Pancreas (tissue), 10 donors: Measurements from ENCODE around the gene ZDHHC22. TPM values are rescaled to one million over a fixed set of nuclear protein-coding genes. Genes with fewer than 3 reads are reported as not detected.

Source experiments
- ATAC-seq, 4 donors: fragments of 200-7000 bp; cut with Tn5 transposase; one replicate each; pipeline versions ENCODE4 v1.8.0 to v1.9.1; 2020; ENCODE audit warnings: mild to moderate bottlenecking in 4 of 4, moderate library complexity in 4 of 4
- DNase-seq, 6 donors: peaks; one replicate each; pipeline ENCODE4 v3.0.0-alpha.2; 2020
- FAIRE-seq: peaks from 2 replicates; lab custom pipeline; 2012; peaks lifted over from hg19 to GRCh38; lab: Jason Lieb, UNC
- H3K27ac ChIP-seq, 4 donors: fragments of 200-600 bp; sonication (generic); 1 replicate in 3 of 4; 2 replicates in 1 of 4; pipeline versions ENCODE4 v1.5.0 to v1.8.0; 2020
- H3K27me3 ChIP-seq, 4 donors: fragments of 200-600 bp; one replicate each; pipeline ENCODE4 v1.8.0; 2021
- H3K36me3 ChIP-seq, 3 donors: fragments of 200-600 bp; sonication (generic) in 1 of 3; one replicate each; pipeline versions ENCODE4 v1.5.0 to v1.8.0; 2020 to 2021
- H3K4me1 ChIP-seq, 3 donors: fragments of 200-600 bp; one replicate each; pipeline ENCODE4 v1.8.0; 2021
- H3K4me3 ChIP-seq, 4 donors: fragments of 200-600 bp; sonication (generic) in 2 of 4; one replicate each; pipeline versions ENCODE4 v1.5.0 to v1.8.0; 2020 to 2021
- H3K9me3 ChIP-seq, 4 donors: fragments of 200-600 bp; one replicate each; pipeline ENCODE4 v1.8.0; 2021
- WGBS, 2 donors: extraction: QIAGEN DNeasy Blood & Tissue Kit; methylation state at CpG; one replicate each; pipeline ENCODE4 v1.1.7; 2013; 5-methylcytosine and 5-hydroxymethylcytosine counted together
- intact Hi-C, 3 donors: fragments of 100-400 bp; cut with DNase I; formaldehyde crosslinking; loops; one replicate each; pipeline versions ENCODE4 v1.11.1 to v1.14.2; 2022
- polyA plus RNA-seq, 2 donors: library from polyadenylated mRNA; stranded (reverse); fragments of 200-250 nt; gene quantifications; one replicate each; pipeline ENCODE4 v1.2.3, GENCODE V29; 2013
- total RNA-seq, 6 donors: library from RNA; stranded (reverse); fragmentation: NEBNext Ultra II Directional in 4 of 6; extraction: Animal tissue kit (Norgen Biotek cat#: 25700) in 4 of 6; gene quantifications; one replicate each; pipeline versions ENCODE4 v1.2.1 to v1.2.4, GENCODE V29; 2021 to 2023
- TF ChIP-seq, protein P1 (sequence below), 4 donors: fragments of 200-600 bp; sonication (generic) in 3 of 4; IDR thresholded peaks; one replicate each; pipeline versions ENCODE4 v1.5.0 to v1.8.0; 2021; ENCODE audit warnings: antibody characterized with exemption in 4 of 4
- donor health status: healthy with polysubstance abuse.
- donor health status: DM: no; HTN: no; CAD: no; lungs with moderate emphysema.
- donor health status: DM: no; HTN: no; CAD: no.
- donor health status: control.
- donor health status: control.
- donor health status: Bipolar disorder and iron deficiency.
- donor health status: DM: yes; HTN: yes; CAD: no.
- donor health status: DM: no; HTN: no; CAD: no.
- donor health status: DM: no; HTN: no; CAD: no.
- donor health status: DM: yes; HTN: yes; CAD: no.

Gene ZDHHC22
- total and polyA plus RNA-seq, 8 donors, result 0.04 to 0.19 (median 0.04) TPM; not detected in 5

DNA sequence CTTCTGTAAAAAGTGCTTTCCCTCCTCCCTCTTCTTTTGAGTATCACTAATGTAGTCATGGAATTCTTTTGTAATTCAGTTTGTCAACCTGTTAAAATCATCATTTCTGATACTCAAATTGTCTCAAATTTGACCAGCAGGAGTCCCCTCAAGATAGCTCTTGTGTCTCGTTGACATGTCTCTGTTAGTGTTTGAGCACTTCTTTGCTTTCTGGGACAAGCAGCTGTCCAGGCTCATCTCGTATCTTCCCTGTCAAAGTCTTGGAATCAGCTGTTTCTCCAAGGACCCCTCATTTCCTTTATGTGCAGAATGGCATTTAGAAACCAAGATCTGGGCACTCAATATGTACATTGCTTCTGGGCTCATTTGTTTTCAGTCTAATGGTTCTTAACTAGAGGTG, 32.8 kb downstream of the ZDHHC22 start:
- H3K4me3 ChIP-seq, result no peak overlapping the region
- ATAC-seq (no peak), DNase-seq (no peak), FAIRE-seq (no peak)
- WGBS, 2 donors, result 86 to 91% methylated on average over 2 of the region's 2 CpGs
- no peaks in the 10 kb centered on the region for H3K9me3 ChIP-seq
- intact Hi-C loops, result no loop called here
- peaks cover 0 to 35% (median 4%) of the 10 kb centered on the region in 3 donors for H3K36me3 ChIP-seq
- H3K27ac ChIP-seq, result no peak overlapping the region
- no peaks in the 10 kb centered on the region for H3K4me1 ChIP-seq
- H3K27me3 ChIP-seq, result no peaks in the 10 kb centered on the region
- TF ChIP-seq, protein P1, sequence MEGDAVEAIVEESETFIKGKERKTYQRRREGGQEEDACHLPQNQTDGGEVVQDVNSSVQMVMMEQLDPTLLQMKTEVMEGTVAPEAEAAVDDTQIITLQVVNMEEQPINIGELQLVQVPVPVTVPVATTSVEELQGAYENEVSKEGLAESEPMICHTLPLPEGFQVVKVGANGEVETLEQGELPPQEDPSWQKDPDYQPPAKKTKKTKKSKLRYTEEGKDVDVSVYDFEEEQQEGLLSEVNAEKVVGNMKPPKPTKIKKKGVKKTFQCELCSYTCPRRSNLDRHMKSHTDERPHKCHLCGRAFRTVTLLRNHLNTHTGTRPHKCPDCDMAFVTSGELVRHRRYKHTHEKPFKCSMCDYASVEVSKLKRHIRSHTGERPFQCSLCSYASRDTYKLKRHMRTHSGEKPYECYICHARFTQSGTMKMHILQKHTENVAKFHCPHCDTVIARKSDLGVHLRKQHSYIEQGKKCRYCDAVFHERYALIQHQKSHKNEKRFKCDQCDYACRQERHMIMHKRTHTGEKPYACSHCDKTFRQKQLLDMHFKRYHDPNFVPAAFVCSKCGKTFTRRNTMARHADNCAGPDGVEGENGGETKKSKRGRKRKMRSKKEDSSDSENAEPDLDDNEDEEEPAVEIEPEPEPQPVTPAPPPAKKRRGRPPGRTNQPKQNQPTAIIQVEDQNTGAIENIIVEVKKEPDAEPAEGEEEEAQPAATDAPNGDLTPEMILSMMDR (IDR thresholded peaks at IDR 0.05), result no peak

DNA sequence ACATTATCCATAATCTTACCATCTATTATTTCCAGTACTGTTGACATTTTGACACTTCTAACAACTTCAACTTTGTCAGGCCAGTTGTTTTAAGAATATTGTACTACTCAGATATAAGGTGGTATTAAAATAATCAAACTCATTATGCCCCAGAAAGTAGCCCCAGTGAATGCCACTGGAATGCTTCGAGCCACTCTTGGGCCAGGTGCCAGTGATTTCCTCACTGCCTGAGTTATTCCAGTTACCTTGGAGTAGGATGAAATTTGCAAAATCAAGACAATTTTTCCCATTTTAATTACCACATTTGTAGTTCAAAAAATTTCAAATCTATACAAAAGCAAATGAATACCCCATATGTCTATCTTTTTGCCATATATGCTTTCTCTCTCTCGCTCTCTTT, 34.4 kb downstream of the ZDHHC22 start:
- Histone ChIP-seq H3K36me3 (peaks cover 0 to 25% (median 4%) of the 10 kb centered on the region in 3 donors), H3K4me1 (no peaks in the 10 kb centered on the region)
- intact Hi-C loops, result no loop called here

DNA sequence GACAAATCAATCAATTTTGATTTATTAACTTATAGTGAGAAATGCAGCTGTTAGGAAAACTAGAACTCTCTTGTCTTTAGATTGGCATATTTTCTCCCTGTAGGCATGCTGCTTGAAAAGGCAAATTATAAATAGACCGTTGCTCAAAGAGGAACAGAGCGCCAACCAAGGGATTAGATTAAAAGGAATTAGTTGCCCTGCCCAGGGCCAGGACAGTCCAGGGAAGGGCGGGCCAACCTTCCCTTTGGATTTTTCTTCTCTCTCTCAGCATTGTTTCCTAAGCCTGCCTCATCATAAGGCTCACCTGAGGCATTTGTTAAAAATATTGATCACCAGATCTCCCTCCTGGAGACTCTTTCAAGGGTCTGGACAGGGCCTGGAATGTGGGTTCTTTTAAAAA, 34.9 kb downstream of the ZDHHC22 start:
- TF ChIP-seq, protein P1 (IDR thresholded peaks at IDR 0.05), result no peak
- ATAC-seq (no peak), DNase-seq (no peak), FAIRE-seq (no peak)
- H3K27me3 ChIP-seq, result no peaks in the 10 kb centered on the region
- H3K4me3 ChIP-seq, result no peak overlapping the region
- H3K4me1 ChIP-seq, result no peaks in the 10 kb centered on the region
- H3K36me3 ChIP-seq, result peaks cover 0 to 21% (median 4%) of the 10 kb centered on the region in 3 donors
- intact Hi-C loops, result no loop called here
- WGBS, 2 donors, result 68 to 81% methylated on average over 3 of the region's 3 CpGs
- no peak overlapping the region for H3K27ac ChIP-seq
- H3K9me3 ChIP-seq, result no peaks in the 10 kb centered on the region

More for the DNA sequence above, 34.4 kb downstream of the ZDHHC22 start:
- Histone ChIP-seq H3K27ac (no peak overlapping the region), H3K27me3 (no peaks in the 10 kb centered on the region), H3K4me3 (no peak overlapping the region), H3K9me3 (no peaks in the 10 kb centered on the region)
- ATAC-seq (no peak), DNase-seq (no peak), FAIRE-seq (no peak)
- WGBS, 2 donors, result 73 to 84% methylated on average over 2 of the region's 2 CpGs
- TF ChIP-seq, protein P1 (IDR thresholded peaks at IDR 0.05), result no peak

DNA sequence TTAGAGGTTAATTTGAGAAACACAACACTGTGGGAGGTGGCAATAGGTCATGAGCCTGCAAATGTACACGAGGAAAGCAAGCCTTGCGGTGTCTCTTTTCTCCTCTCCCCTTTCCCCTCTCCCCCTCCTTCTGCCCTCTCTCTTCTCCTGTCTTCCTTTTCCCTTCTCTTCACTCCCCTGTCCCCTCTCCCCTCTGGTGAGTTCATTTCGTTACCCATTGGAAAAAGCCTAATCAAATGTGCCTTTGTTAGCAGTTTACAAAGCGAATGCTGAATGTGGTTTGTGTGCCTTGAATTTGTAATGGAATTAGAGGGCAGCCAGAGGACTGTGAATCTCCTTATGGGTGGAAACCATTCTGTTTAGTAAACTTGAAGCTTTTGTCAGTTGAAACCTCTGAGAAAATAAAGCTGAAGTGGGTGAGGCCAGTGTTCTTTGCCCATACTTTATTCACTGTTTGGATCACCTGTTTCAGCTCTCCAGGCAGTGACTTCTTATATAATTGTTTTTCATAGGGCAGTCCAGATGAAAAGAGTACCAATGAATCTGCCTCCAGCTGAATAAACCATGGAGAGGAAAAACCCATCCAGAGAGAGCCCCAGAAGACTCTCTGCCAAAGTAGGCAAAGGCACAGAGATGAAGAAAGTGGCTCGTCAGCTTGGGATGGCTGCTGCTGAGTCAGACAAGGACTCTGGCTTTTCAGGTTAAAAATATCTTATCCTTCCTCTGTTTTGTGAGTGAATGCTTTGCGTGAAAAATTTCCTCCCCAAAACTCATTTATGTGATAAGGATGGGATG, 36.2 kb downstream of the ZDHHC22 start:
- FAIRE-seq, result no peak
- H3K4me1 ChIP-seq, result peaks cover 0 to 3% (median 0%) of the 10 kb centered on the region in 3 donors

More for the DNA sequence above, 36.2 kb downstream of the ZDHHC22 start:
- TF ChIP-seq, protein P1 (IDR thresholded peaks at IDR 0.05), result no peak
- intact Hi-C loops, result no loop called here
- 74 to 81% methylated on average over 6 of the region's 6 CpGs for WGBS, 2 donors
- Histone ChIP-seq H3K27me3 (no peaks in the 10 kb centered on the region), H3K4me3 (no peak overlapping the region), H3K27ac (no peak overlapping the region), H3K36me3 (peaks cover 0 to 20% (median 4%) of the 10 kb centered on the region in 3 donors), H3K9me3 (no peaks in the 10 kb centered on the region)
- ATAC-seq, result no peak
- DNase-seq, result no peak
